Measurements from ENCODE around the gene HOXA3.

Gene HOXA3

DNA sequence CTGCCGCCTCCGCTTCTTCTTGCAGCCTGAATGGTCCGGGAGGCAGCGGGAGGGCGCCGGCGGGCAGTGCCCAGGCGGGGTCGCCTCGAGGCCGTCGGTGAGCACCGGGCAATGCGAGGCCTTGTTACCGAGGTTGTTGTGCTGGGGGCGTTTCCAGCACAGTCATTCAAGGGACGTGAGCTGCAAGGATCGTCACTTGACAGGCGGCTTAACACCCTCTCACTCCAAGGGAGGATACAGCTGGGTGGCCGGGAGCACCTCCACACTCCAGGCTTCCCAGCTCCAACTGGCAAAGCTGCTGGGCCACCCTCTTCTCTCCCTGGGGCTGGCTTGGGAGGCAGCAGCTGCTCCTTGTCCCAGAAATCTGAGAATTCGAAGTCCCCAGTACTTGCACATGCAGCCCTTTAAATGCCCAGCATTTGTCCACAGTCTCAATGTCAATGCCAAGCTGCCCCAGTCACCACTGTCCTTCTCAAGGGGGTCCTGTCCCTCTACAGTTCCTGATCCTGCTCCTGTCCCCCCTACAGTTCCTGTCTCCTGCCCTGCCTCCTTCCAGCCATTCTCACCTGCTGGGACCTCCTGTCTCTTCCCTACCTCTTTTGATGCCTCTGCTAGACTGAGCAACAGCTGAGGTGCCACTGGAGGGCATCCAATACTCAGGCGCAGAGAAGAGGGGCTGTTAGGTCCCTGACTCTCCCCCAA is 37.1 kb upstream of the HOXA3 start:
- DNase-seq, result no peak

DNA sequence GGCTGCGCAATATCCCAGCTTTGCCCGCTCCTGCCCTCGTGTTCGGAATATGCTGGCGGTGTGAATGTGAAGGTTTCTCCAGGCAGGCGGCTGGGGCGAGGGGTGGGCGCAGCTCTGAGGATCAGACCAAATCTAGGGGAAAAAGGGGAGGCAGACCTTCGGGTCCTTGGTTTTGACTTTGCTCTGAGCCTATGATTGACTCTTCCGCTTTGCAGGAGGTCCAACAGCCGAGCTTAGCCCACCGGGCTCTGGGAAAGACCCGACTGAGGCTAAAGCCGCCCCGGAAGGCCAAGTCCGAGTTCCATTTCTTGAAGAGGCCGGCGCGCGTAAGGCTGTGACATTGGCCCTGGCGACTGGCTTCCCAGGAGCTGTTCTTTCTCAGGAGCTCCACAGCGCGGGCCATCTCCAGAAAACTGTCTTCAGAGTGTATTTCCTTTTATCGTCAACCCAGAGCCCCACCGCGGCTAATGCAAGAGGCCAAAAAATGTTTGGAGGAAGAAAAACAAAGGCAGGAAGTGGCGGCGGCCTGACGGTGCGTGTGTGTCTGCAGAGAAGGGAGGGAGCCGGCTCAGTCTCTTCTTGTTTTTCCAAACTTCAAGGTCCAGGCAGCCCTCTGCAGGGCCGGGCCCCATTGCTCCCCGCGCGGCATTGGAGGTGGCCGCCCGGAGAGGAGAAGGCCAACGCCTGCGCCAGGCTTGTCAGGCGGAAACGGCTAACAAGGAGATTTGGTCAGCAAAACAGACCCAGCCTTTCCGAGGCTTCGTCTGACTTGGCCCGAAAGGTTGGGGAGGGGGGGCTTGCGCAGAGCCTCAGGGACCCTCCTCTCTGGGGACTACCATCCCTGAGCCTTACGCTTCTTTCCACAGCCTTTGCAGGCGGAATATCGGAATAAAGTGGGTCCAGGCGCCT is 36.3 kb upstream of the HOXA3 start:
- no peak for DNase-seq

DNA sequence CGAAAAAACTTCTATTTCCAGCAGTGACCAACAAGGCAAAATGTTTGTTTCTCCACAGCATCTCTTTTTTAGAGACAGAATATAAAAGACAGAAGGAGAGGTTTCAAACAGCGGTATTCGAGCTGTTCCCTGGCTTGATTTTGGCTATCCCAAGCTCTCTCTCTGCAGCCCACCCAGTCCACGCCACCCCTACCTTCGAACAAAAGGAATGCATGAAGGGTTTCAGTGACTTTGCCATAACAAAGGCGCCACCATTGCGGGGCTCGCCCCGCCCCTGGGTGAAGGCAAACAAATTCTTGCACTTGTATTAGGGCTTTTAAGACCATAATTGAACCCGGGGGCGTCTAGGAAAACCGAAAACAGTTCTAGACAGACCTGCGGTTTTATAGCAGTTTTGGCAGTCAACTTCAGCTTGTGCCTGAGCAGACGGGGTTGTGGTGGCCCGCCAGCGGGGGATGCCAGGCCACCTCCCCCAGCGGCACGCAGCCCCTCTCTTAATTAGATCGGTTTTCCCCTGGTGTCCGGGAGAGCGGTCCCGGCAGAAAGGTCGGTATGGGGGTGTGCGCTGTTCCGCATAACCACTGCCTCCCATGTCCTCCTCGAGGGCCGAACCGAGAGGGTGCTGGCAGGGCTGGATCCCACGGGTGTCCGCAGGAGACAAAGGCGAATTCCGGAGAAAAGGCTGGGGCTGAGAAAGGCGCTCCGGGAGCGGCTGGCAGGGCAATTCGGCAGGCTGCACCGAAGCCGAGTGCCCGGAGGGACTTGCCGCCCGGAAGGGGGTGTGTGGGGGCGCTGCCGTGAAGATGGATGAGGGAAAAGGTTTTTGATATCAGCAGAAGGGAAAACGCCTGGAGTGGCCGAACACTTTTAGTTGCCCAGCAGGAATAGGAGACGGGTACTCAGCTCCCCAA is 35.3 kb upstream of the HOXA3 start:
- no peak for DNase-seq

DNA sequence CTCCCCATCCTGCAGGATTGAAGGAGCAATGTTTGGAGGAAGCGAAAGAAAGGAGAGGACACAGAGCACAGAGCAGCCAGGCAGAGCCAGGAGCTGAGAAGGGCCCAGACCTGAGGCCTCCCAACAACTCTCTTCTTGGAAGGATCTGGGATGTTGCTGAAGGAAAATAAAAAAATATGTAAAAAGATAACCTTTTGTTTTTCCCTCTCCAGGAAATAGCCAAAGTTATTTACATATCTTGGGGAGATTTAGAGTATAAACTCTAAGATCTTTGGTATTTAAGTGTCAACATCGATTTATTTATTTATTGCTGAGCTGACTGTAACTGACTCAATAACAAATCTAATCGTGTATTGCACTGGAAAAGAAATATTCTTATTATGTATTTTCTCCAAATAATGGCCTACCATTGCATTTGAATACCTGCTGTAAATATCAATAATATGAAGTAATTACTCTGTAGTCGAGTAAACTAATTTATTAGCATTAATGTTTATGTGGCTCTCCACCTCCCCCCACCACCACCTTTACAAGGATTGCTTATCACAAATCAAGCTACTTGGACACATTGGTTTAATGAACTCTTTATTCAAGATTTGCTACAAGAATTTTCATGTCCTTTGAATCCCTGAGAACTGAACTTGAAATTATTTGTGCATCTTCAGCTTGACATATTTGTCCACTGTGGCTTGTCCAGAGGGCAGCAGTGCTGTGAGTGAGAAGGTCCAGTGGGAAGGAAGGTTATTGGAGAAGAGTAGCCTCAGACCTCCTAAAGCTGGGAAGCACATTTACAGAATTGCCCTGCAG is 34.5 kb upstream of the HOXA3 start:
- no peak for DNase-seq

DNA sequence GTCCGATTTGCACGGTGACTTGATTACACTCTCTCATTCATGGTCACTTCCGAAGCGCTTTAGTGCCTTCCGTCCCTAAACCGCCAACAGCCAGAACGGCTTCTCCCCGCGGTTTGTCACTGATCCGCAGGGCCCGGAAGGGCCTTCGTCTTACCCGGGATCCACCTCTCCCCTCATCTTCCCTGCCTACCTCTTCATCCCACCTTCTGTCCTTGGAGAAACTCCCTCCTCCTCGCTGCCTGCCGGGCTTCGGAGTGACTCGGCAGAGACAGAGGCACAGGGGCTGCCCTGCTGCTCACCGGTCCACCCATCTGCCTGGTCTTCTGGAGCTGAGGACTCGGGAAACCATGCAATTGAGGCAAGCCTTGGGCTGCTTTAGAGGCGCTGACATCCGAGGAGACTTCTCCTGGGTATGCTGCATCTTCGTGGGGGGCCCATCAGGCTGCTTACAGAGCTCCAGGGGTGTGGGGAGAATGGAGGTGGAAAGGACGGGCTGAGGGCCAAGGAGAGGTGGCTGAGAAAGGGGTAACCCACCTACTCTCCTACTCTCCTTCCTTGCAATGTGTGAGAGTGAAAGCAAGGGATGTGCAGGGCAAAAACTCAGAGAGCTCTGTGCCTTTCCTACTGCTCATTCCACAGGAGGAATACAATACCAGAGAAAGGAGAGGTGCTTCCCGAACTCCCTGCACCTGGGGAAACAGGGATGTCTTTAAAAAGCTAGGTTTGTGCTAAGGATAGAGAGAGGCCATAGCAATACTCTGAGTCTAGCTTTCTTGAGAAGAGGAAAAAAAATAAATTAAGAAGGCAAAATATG is 33.7 kb upstream of the HOXA3 start:
- no peak for DNase-seq

DNA sequence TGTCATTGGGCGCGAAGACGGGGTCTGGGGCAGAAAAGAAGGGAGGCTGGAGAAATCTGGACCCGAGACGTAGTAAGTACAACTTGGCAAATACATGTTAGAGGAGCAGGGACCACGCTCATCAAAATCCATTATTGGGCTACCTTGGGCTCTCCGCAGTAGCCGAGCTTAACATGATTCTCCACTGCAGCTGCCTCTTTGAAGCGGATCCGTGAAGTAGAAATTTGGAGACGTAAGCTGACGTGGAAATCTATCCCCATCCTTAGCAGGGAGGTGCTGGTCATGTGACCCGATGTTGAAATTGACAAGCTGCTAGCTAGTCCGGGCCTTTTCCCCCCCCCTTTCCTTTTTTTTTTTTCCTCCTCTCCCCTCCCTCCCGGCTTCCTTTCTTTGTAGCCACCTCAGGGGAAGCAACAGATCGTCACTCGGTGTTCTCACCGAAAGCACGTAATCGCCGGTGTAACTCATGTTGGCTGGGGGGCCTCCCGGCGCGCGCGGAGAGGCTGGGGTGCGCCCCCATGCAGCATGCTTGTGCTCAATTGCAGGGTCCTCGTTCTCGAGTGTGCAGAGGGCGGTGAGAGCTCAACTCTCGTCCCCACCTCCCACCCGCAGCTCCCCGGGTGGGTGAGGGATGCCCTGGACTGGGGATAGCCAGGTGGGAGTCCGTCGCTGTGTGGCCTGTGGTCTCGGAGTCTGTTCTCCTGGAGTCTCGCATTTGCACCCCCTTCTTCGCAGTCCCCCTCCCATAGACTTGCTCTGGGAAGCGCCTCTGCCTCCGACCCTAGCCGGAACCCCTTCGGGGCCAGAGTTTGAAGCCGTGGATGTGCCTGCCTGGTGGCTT is 32.9 kb upstream of the HOXA3 start, which contains the start of gene HOXA11:
TSS of gene HOXA11 (minus strand) at position 220 of the 841 bp plus-strand sequence. CDS start at position 132, 88 bp downstream.
- DNase-seq, result no peak

DNA sequence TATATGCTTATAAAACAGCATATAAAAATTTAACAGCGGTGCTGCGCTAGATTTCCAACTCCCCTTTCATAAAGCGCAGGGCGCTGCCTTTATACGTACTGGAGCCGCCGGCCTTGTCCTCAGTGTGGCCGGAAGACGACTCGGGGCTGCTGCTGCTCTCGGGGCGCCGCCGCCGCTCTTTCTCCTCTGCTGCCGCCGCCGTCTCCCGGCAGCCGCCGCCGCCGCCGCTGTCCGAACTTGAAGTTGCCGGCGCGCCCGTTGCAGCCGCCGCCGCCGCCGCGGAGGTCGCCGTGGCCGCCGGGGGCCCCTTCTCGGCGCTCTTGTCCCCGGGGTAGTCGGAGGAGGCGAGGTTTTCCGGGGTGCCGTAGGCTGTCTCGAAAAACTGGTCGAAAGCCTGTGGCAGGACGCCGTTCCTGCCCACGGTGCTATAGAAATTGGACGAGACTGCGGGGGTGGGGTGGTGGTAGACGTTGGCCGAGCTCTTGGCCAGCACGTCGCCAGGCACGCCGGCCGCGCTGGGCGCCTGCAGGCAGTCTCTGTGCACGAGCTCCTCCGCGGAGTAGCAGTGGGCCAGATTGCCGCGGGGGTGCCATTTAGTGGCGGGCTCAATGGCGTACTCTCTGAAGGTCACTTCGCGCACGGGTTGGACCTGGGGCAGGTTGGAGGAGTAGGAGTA is 32.1 kb upstream of the HOXA3 start:
- no peak for DNase-seq

DNA sequence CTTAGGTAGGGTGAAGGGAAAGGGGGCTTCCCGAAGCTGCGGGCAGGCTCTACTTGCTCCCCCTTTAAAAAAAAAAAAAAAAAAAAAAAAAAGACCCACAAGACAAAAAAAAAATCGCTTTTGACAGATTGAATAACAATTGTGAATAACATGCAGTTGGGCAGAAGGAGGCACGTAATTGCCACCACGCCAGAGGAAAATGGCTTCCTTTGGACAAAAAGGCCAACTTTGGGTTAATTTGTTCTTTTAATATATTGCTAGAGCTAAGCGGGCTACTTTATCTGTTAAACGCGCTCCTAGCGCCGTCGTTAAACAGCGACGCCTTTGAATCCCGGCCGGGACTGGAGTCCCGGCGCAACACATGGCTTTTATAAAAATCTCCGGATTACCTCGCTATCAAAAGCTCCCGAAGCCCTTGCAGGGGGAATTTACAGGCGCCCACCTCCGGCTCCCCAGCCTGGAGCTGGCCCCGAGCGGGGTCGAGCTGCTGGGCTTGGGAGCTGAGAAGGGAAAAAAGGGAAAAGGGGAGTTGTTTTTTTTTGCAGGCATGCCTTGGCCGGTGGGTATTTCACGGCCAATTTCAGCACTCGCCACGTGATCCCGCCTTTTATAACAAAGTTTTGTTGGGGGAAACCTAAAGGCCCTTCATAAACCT is 31.4 kb upstream of the HOXA3 start:
- DNase-seq, result no peak

DNA sequence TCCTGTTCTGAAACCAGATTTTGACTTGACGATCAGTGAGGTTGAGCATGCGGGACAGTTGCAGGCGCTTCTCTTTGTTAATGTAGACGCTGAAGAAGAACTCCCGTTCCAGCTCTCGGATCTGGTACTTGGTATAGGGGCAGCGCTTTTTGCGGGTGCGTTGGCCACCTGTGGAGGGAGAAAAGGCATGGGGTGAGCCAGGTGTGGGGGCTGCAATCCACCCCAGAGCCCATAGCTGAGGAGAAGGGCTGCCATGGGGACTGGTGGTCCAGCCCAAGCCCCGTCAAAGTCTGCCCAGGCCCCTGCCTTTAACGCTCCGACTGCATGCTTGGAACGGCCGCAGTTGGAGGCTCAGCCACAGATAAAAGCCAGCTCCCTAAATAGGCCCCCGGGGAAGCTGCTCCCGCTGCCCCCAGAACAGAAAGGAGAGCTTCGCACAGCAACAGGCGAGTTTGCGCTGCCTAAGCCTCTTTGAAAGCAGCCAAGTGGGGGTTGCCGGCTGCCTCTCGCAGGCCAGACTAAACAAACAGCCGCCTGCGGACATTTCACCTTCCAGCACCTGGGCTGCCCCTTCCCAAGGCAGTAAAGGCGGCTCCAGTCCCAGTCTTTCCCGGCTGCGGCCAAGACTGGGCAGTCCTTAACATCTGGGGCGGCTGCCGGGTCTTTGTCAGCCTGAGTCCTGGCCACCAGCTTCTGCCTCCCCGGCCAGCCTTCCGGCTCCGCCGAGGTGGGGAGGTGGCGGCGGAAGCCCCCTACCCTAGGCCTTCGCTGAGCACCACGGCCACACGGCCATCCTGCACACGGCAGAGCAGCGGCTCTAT is 30.7 kb upstream of the HOXA3 start:
- no peak for DNase-seq

DNA sequence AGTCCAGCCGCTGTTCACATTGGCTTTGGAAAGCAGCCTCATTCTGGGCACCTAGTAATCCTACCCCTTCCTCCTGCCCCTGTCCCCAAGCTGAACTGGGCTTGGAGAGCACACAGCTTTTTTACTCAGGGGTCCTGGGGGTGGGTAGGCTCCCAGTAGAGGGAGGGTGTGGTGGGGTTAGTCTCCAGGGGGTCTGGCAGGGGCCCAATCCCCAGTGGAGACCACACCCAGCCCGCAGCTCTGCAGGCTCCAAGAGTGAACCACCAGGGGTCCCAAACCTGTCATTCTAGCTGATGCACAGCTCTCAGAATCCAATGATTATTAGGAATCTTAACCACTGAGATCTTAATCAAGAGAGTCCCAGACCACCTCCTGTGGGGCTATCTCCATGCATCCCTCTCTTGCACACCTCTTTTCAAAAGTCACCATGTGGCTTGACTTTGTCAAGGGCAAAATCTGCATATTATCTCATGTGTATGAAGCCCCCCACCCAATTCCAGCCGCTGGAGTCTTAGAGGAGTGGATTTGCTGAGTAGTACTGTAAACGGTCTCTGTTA is 30.0 kb upstream of the HOXA3 start:
- no peak for DNase-seq

DNA sequence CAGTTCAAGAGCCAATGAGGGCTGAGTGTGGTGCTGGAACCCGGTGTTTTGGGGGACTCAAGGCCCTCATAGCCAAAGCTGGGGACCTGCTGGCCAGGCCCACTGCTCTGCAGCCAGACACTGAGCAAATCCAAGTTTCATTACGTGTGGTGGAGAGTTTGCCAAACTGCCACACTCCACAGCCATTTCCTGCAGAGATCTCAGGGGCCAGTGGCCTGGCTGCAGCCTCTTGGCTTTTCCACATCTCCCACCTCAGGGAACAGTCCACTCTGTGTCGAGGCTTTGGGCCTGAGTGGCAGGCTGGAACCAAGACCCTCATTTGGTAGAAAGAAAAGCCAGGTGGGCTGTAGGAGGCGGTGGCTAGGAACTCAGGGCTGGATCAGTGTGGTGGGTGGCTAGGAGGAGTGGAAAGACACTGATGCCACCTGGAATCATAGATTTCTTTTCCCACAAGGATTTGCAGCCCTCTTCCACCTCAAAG is 29.5 kb upstream of the HOXA3 start:
- no peak for DNase-seq

DNA sequence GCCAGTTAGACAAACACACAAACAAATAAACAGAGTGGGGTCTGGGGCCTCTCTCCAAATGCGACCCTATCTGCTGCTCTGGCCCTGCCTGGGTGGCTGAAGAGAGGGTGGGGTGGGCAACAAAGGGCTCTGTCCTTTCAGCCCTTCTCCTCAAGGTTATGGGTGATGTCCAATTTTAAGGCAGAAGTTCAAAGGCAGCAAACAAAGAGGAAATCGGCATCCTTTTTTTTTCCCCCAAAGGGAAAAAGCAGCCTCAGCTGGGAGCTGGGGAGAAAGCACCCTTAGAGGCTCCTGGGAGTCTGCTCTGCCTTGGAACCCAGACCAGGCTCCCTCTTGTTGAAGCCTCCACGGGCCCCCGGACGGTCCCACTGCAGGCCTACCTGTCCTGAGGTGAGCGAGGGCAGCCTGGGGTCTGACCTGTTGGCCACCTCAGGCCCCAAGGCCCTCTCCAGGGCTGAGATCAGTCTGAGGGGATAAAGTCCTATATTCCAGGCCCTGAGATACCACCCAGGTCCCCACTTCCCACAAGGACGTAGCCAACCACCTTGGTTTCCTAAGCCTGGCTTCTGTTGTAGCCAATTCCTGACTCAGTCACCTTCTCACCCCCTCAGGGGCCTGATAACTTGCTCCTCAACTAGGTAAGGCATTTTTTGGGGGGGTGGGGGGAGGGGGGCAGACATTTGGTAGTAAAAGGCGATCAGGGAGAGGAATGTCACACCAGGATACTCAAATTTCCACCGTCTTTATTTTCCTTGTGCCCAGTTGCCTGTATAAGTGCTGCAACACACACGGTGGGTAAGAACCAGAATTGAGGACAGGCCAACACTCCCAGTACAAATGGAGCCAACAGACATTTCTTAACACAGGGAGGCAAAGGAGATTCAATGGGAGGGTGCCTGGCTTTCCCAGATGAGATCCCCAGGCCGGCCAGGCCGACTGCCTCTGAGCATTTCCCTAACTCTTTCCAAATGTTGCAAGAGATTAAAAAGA is 28.3 kb upstream of the HOXA3 start:
- DNase-seq, result no peak

DNA sequence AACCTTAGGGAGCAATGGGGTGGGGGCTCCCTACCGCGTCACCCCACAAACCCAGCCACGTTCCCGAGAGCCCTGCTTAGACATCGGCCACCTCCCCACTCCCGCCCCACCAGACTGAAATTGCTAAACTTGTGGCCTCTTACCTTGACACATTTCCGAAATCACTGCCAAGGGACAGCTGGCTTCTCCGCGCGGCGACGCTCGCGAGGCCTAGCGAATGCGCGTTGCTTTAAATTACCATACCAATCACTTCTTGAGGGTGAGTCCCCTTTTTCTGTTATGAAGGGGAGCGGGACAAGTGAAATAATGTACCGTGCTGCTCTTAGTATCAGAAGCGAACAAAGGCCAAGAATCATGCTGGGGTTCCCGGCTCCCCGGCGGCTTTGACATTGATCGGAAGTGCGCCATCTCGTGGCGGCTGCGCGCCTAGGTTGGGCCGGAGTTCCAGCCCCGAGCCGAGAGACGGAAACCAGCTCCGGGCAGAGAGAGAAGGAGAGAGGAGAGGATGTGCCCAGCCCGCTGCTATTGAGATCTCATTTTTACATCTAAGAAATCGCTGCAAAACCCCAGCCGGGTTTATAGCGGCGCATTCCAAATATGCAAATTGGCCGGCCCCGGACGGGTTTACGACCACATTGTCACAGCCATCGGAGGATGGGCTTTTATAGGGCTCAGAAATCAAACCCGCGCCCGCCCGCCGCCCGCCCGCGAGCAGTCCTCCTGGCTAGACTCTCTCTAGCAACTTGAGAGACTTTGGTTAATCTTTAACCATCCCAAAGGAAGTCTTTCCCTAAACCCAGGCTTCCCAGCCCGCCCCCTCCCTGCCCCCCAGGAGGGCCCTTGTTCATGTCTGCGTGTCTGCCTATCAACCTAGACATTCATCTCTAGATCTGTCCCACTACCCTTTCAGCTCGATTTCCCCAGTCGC is 27.4 kb upstream of the HOXA3 start:
- no peak for DNase-seq

DNA sequence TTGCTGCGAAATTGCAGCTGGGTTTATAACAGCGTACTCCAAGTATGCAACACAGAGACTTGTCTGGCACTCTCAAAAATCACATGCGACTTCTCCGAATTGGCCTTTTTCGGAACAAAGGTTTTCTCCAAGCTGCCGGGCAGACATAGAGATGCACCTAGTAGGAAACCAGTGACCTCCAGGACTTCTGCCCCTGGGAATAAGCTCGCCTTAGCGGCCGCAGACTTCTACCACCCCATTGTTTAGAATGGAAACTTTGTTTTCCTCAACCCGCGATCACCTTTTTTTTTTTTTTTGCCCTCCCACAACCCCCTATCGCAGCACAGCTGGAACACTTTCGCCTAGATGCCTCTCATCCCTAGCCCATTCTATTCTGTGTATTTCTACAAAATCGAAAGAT is 26.6 kb upstream of the HOXA3 start:
- DNase-seq, result no peak

DNA sequence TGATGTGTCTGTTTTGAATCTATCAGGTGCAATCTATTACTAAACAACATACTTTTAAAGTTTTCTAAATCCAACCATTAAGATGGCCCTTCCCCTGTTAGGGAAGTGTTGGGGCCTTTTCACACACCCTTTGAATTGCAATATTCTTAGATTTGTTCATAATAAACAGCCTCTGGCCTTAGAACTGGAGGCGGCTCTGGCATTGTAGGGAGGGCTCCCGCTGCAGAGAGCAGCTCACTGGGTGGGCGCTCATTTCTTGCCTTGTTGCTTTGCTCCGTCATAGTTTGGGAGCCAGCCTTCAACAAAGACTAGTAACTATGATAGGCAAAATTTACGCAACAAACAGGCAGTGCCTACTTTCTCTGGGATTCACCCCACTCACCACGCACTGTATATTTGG is 26.0 kb upstream of the HOXA3 start:
- DNase-seq, result no peak

All from SHP77 treated with DMSO at 0.1 percent for 48 hours (cell line).